ENCODE measurements around the gene PAWR. TPM values are rescaled to one million over a fixed set of nuclear protein-coding genes. Genes with fewer than 3 reads are reported as not detected.

The PAWR gene
- total and polyA plus RNA-seq, 10 of the 15 experiments (the other 5 are each of a cell fraction or from before 2014, with no cell fraction given) = 8.1 to 70.6 (median 24.2) TPM

GRCh38 chr12:79661629-79662028 lies 29.1 kb downstream of the PAWR start:
- DNase-seq (ENCODE audit: low read depth, low spot score) (no peak), FAIRE-seq (no peak), ATAC-seq (no peak)
- Histone ChIP-seq H2AFZ (ENCODE audit: control insufficient read depth, low read depth, low read length) (no peak overlapping the region), H3K27ac (ENCODE audit: control insufficient read depth, insufficient read depth) (no peak overlapping the region), H3K4me1 (ENCODE audit: control insufficient read depth, insufficient read depth, low read length) (no peaks in the 10 kb centered on the region), H3K36me3 (ENCODE audit: control insufficient read depth in 2 of 2, insufficient read depth in 2 of 2, low read length in 1 of 2) (no peaks in the 10 kb centered on the region; a peak in 1 of 4 replicates), H3K27me3 (replicated peaks in 1 of 2; ENCODE audit: control insufficient read depth in 2 of 2, insufficient read depth in 2 of 2, low read length in 1 of 2) (no peaks in the 10 kb centered on the region), H3K9ac (ENCODE audit: control insufficient read depth, insufficient read depth, low read length) (no peak overlapping the region), H4K20me1 (ENCODE audit: control insufficient read depth, insufficient read depth) (no peaks in the 10 kb centered on the region), H3K4me2 (ENCODE audit: control insufficient read depth, insufficient read depth) (no peak overlapping the region), H3K4me3 (no peak overlapping the region), H3K9me3 (replicated peaks; ENCODE audit: control insufficient read depth, insufficient read depth, low read length) (no peaks in the 10 kb centered on the region), H3K79me2 (ENCODE audit: control insufficient read depth, insufficient read depth, low read length) (peaks cover 1% of the 10 kb centered on the region)
- in situ Hi-C loops (cut with MboI) (no loop called here), intact Hi-C loops (cut with micrococcal nuclease; ENCODE audit: unreplicated experiment) (no loop called here)
- SMC1A ChIA-PET (ENCODE audit: uncharacterized antibody, unreplicated experiment) = interaction anchor here (0.9 to 2.5 kb wide), 11 partner anchors 9 to 93 kb away, joined by 3 to 11 read pairs (median 4); no protein-coding TSS in a partner anchor
- no TSS peak for BruUV-seq (replicated peaks)
- RAD21 ChIA-PET (ENCODE audit: unreplicated experiment) = interaction anchor here (0.8 to 1.2 kb wide), 2 partner anchors 16 kb away, joined by 3 read pairs; no protein-coding TSS in a partner anchor
- POLR2A ChIA-PET = interaction anchor here (0.7 to 1.1 kb wide), 3 partner anchors 10 to 16 kb away, joined by 4 to 6 read pairs (median 4); no protein-coding TSS in a partner anchor
- no peak for TF ChIP-seq FOS (IDR thresholded peaks at IDR 0.05; ENCODE audit: borderline replicate concordance, extremely low read depth, insufficient read length)
- no peak for TF ChIP-seq EZH2 (IDR thresholded peaks at IDR 0.05; ENCODE audit: borderline replicate concordance, control insufficient read depth, low read depth, low read length)
- TF ChIP-seq PRDM15 (CRISPR knock-in tag; IDR thresholded peaks at IDR 0.05) = no peak
- no peak for TF ChIP-seq CBX5 (IDR thresholded peaks at IDR 0.05; ENCODE audit: low read depth)
- TF ChIP-seq TCF12 (IDR thresholded peaks at IDR 0.05; ENCODE audit: low read depth, low read length) = no peak
- TF ChIP-seq GABPA (IDR thresholded peaks at IDR 0.05; ENCODE audit: low read depth) = no peak
- TF ChIP-seq NR2C2 (IDR thresholded peaks at IDR 0.05; ENCODE audit: borderline replicate concordance, control insufficient read depth, insufficient read length, low read depth) = no peak
- no peak for TF ChIP-seq RB1 (IDR thresholded peaks at IDR 0.05; ENCODE audit: borderline replicate concordance)
- TF ChIP-seq YBX1 (IDR thresholded peaks at IDR 0.05) = no peak
- CTCF ChIA-PET = interaction anchor here (0.6 to 1.3 kb wide), 3 partner anchors 16 to 1236 kb away, joined by 3 to 4 read pairs (median 3); no protein-coding TSS in a partner anchor
